ENCODE results near the gene UBL5.
"Not testable (repeated sequence)": the region's sequence is repeated elsewhere in the genome, so short reads cannot be mapped to it uniquely, and the experiment has no call there.

Gene UBL5

GRCh38 chr19:9834726-9835506, 7.2 kb downstream of the UBL5 start, which contains the start of gene PIN1:
TSS of gene PIN1 (plus strand) at chr19:9835318. CDS start at chr19:9835345, 27 bp downstream.
- TF ChIP-seq CTCF (conservative IDR thresholded peaks at IDR 0.05; ENCODE audit: low read depth, low read length): no peak
- H3K4me3 ChIP-seq (ENCODE audit: low read depth, low read length): peak within 1 kb of the TSS; percentile 84
- peak; percentile 99 for DNase-seq (ENCODE audit: low read depth)

- no peak for DNase-seq (ENCODE audit: low read depth)
- peak overlapping the region; percentile 75 for H3K4me3 ChIP-seq (ENCODE audit: low read depth, low read length)
- no peak for TF ChIP-seq CTCF (conservative IDR thresholded peaks at IDR 0.05; ENCODE audit: low read depth, low read length)
These were observed 7.8 kb downstream of the UBL5 start for GRCh38 chr19:9835507-9835949.

- peak; percentile 60 for DNase-seq (ENCODE audit: low read depth)
- no peak for TF ChIP-seq CTCF (conservative IDR thresholded peaks at IDR 0.05; ENCODE audit: low read depth, low read length)
- H3K4me3 ChIP-seq (ENCODE audit: low read depth, low read length): peak overlapping the region; percentile 75
These were observed 8.3 kb downstream of the UBL5 start for GRCh38 chr19:9836021-9836420.

- no peak for DNase-seq (ENCODE audit: low read depth)
- no peak for TF ChIP-seq CTCF (conservative IDR thresholded peaks at IDR 0.05; ENCODE audit: low read depth, low read length)
- H3K4me3 ChIP-seq (ENCODE audit: low read depth, low read length): no peak overlapping the region
These were observed 10.6 kb downstream of the UBL5 start for GRCh38 chr19:9838324-9838723.

- TF ChIP-seq CTCF (conservative IDR thresholded peaks at IDR 0.05; ENCODE audit: low read depth, low read length): no peak
- peak; percentile 53 for DNase-seq (ENCODE audit: low read depth)
- no peak overlapping the region for H3K4me3 ChIP-seq (ENCODE audit: low read depth, low read length)
These were observed 11.7 kb downstream of the UBL5 start for GRCh38 chr19:9839415-9839814.

GRCh38 chr19:9842834-9843625, 15.3 kb downstream of the UBL5 start:
- TF ChIP-seq CTCF (conservative IDR thresholded peaks at IDR 0.05; ENCODE audit: low read depth, low read length): no peak
- no peak overlapping the region for H3K4me3 ChIP-seq (ENCODE audit: low read depth, low read length)
- no peak for DNase-seq (ENCODE audit: low read depth)

- H3K4me3 ChIP-seq (ENCODE audit: low read depth, low read length); DNase-seq (ENCODE audit: low read depth): not testable (repeated sequence)
These were observed 16.0 kb downstream of the UBL5 start for GRCh38 chr19:9843626-9844273.

Measured in choroid plexus epithelial cell (primary cell).